ENCODE results near the gene IFI27L1. TPM values are rescaled to one million over a fixed set of nuclear protein-coding genes. Genes with fewer than 3 reads are reported as not detected.

The IFI27L1 gene
- total and polyA plus RNA-seq, 2 donors (not counting 3 experiments of a cell fraction or from before 2014, with no cell fraction given) = 31.1 to 38.1 TPM

DNA sequence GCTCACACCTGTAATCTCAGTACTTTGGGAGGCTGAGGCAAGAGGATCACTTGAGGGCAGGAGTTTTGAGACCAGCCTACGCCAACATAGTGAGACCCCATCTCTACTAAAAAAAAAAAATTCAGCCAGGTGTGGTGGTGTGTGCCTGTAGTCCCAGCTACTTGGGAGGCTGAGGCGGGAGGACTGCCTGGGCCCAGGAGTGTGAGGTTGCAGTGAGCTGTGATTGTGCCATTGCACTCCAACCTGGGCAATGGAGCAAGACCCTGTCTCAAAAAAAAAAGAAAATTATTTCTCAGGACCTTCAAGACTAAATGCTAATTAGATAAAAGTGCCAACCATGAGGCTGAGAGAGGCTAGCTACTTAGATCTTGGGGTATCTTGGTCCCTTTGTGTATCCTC, 31.5 kb upstream of the IFI27L1 start:
- Histone ChIP-seq H3K9me1 (replicated peaks; ENCODE audit: control insufficient read depth, extremely low read depth, insufficient read depth, low read length) (no peaks in the 10 kb centered on the region), H3K27ac (ENCODE audit: insufficient read depth, low read depth, low read length) (no peak overlapping the region), H3K79me2 (ENCODE audit: control insufficient read depth, insufficient read depth, low read length) (no peaks in the 10 kb centered on the region), H3K27me3 (ENCODE audit: control insufficient read depth in 2 of 2, insufficient read depth in 2 of 2, low read length in 2 of 2) (no peaks in the 10 kb centered on the region), H3K36me3 (ENCODE audit: control insufficient read depth in 2 of 2, extremely low read depth in 1 of 2, insufficient read depth in 2 of 2, low read length in 2 of 2) (peaks cover 13 to 28% of the 10 kb centered on the region in 2 experiments), H2AFZ (ENCODE audit: low read depth, low read length) (no peak overlapping the region), H3K4me1 (ENCODE audit: control insufficient read depth, extremely low read depth, insufficient read depth, low read length) (peaks cover 3% of the 10 kb centered on the region), H3K4me3 (replicated peaks in 1 of 3; ENCODE audit: insufficient read depth in 1 of 3, low read depth in 1 of 3, low read length in 3 of 3) (no peak overlapping the region), H4K20me1 (replicated peaks; ENCODE audit: control insufficient read depth, extremely low read depth, insufficient read depth, low read length) (no peaks in the 10 kb centered on the region), H3K9me3 (replicated peaks; ENCODE audit: control insufficient read depth, insufficient read depth, low read length) (no peaks in the 10 kb centered on the region), H3K4me2 (ENCODE audit: insufficient read depth, low read length) (no peak overlapping the region), H3K9ac (replicated peaks; ENCODE audit: extremely low read depth, insufficient read depth, low read length) (no peak overlapping the region)
- dilution Hi-C loops (cut with MboI; ENCODE audit: extremely low pct_ligation_motif_present, low sequenced_read_pairs) = no loop called here
- ChIA-PET CTCF (interaction anchor here (1.5 to 7.6 kb wide), 5 partner anchors 12 to 87 kb away, joined by 3 to 133 read pairs (median 22); no protein-coding TSS in a partner anchor), POLR2A (no interaction called here)
- FAIRE-seq (no peak), DNase-seq (ENCODE audit: low read depth, low spot score) (no peak)
- intact Hi-C loops (cut with micrococcal nuclease) = no loop called here
- TF ChIP-seq, protein P1, sequence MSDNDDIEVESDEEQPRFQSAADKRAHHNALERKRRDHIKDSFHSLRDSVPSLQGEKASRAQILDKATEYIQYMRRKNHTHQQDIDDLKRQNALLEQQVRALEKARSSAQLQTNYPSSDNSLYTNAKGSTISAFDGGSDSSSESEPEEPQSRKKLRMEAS (IDR thresholded peaks at IDR 0.05; ENCODE audit: insufficient read depth, insufficient read length) = no peak
- TF ChIP-seq FOS (IDR thresholded peaks at IDR 0.05; ENCODE audit: borderline replicate concordance, insufficient read depth, low read length) = no peak
- no peak for TF ChIP-seq POLR2AphosphoS5 (IDR thresholded peaks at IDR 0.05; ENCODE audit: insufficient read depth, low read depth, low read length)
- TF ChIP-seq GATA2 (IDR thresholded peaks at IDR 0.05; ENCODE audit: insufficient read depth, insufficient read length, low read depth, low read length) = no peak
- TF ChIP-seq POLR2A (IDR thresholded peaks at IDR 0.05; ENCODE audit: low read depth, low read length) = no peak
- no peak for TF ChIP-seq JUN (IDR thresholded peaks at IDR 0.05; ENCODE audit: borderline replicate concordance, insufficient read depth, insufficient read length, low read depth)
- no peak for TF ChIP-seq MYC (IDR thresholded peaks at IDR 0.05; ENCODE audit: low read depth, low read length)
- TF ChIP-seq, protein P2, sequence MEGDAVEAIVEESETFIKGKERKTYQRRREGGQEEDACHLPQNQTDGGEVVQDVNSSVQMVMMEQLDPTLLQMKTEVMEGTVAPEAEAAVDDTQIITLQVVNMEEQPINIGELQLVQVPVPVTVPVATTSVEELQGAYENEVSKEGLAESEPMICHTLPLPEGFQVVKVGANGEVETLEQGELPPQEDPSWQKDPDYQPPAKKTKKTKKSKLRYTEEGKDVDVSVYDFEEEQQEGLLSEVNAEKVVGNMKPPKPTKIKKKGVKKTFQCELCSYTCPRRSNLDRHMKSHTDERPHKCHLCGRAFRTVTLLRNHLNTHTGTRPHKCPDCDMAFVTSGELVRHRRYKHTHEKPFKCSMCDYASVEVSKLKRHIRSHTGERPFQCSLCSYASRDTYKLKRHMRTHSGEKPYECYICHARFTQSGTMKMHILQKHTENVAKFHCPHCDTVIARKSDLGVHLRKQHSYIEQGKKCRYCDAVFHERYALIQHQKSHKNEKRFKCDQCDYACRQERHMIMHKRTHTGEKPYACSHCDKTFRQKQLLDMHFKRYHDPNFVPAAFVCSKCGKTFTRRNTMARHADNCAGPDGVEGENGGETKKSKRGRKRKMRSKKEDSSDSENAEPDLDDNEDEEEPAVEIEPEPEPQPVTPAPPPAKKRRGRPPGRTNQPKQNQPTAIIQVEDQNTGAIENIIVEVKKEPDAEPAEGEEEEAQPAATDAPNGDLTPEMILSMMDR (IDR thresholded peaks at IDR 0.05; ENCODE audit: extremely low read depth in 1 of 2, insufficient read depth in 1 of 2, low read depth in 1 of 2, low read length in 2 of 2) = no peak
- no peak for TF ChIP-seq EZH2 (IDR thresholded peaks at IDR 0.05; ENCODE audit: borderline replicate concordance, low read depth, low read length, severe bottlenecking)
- BruUV-seq (replicated peaks) = no TSS peak

Measured in endothelial cell of umbilical vein (primary cell).